Nephron progenitor cell (in vitro differentiated cells): ENCODE results near the gene RTP5.

Source experiments
- DNase-seq: peaks from one replicate; pipeline ENCODE4 v3.0.0; 2021
- H3K27ac Mint-ChIP-seq: 2 replicates; pipeline ENCODE4 v1.8.0; 2021; ENCODE audit warnings: mild to moderate bottlenecking, moderate library complexity, mixed read lengths
- H3K27me3 Mint-ChIP-seq: 2 replicates; pipeline ENCODE4 v1.8.0; 2021; ENCODE audit warnings: mild to moderate bottlenecking, low read depth, mixed read lengths; ENCODE audit not compliant: poor library complexity
- H3K36me3 Mint-ChIP-seq: 2 replicates; pipeline ENCODE4 v1.8.0; 2021; ENCODE audit warnings: low read depth, mixed read lengths
- H3K4me1 Mint-ChIP-seq: 2 replicates; pipeline ENCODE4 v1.8.0; 2021; ENCODE audit warnings: mixed read lengths
- H3K4me3 Mint-ChIP-seq: 2 replicates; pipeline ENCODE4 v1.8.0; 2021; ENCODE audit warnings: mild to moderate bottlenecking, moderate library complexity, mixed read lengths
- H3K9me3 Mint-ChIP-seq: 2 replicates; pipeline ENCODE4 v1.8.0; 2021; ENCODE audit warnings: mild to moderate bottlenecking, moderate library complexity, mixed read lengths
- CTCF ChIP-seq: fragments of 200-600 bp; sonication (generic); IDR thresholded peaks from 2 replicates; pipeline ENCODE4 v1.5.0; 2021; ENCODE audit warnings: antibody characterized with exemption

Gene RTP5

GRCh38 chr2:241865416-241865956 is 4.0 kb upstream of the RTP5 start:
- Mint-ChIP-seq H3K4me3 (no peak overlapping the region), H3K36me3 (no peaks in the 10 kb centered on the region), H3K4me1 (peaks cover 37% of the 10 kb centered on the region), H3K9me3 (peaks cover 3% of the 10 kb centered on the region), H3K27ac (peak overlapping the region; percentile 10), H3K27me3 (peaks cover 23% of the 10 kb centered on the region)
- TF ChIP-seq CTCF, result no peak
- no peak for DNase-seq

- peak; percentile 73 for DNase-seq
- peaks cover 3% of the 10 kb centered on the region for H3K9me3 Mint-ChIP-seq
- H3K4me1 Mint-ChIP-seq, result peaks cover 38% of the 10 kb centered on the region
- peaks cover 23% of the 10 kb centered on the region for H3K27me3 Mint-ChIP-seq
- no peak overlapping the region for H3K4me3 Mint-ChIP-seq
- no peak overlapping the region for H3K27ac Mint-ChIP-seq
- H3K36me3 Mint-ChIP-seq, result no peaks in the 10 kb centered on the region
- no peak for TF ChIP-seq CTCF
These were observed 3.4 kb upstream of the RTP5 start for GRCh38 chr2:241865957-241866789.

GRCh38 chr2:241866790-241867645 is 2.5 kb upstream of the RTP5 start:
- TF ChIP-seq CTCF, result no peak
- H3K9me3 Mint-ChIP-seq, result peaks cover 3% of the 10 kb centered on the region
- no peak overlapping the region for H3K27ac Mint-ChIP-seq
- no peaks in the 10 kb centered on the region for H3K36me3 Mint-ChIP-seq
- H3K4me3 Mint-ChIP-seq, result no peak overlapping the region
- no peak for DNase-seq
- H3K4me1 Mint-ChIP-seq, result peaks cover 32% of the 10 kb centered on the region
- H3K27me3 Mint-ChIP-seq, result peaks cover 23% of the 10 kb centered on the region

GRCh38 chr2:241867776-241868420 is 1.6 kb upstream of the RTP5 start:
- H3K4me1 Mint-ChIP-seq, result peaks cover 27% of the 10 kb centered on the region
- H3K4me3 Mint-ChIP-seq, result no peak overlapping the region
- no peak for DNase-seq
- H3K27me3 Mint-ChIP-seq, result peaks cover 23% of the 10 kb centered on the region
- no peaks in the 10 kb centered on the region for H3K36me3 Mint-ChIP-seq
- no peak for TF ChIP-seq CTCF
- no peak overlapping the region for H3K27ac Mint-ChIP-seq
- H3K9me3 Mint-ChIP-seq, result peaks cover 5% of the 10 kb centered on the region

GRCh38 chr2:241868661-241869081 is 858 bp upstream of the RTP5 start:
- no peak for TF ChIP-seq CTCF
- H3K27me3 Mint-ChIP-seq, result peaks cover 23% of the 10 kb centered on the region
- H3K4me1 Mint-ChIP-seq, result peaks cover 27% of the 10 kb centered on the region
- DNase-seq, result no peak
- H3K4me3 Mint-ChIP-seq, result no peak overlapping the region
- no peak overlapping the region for H3K27ac Mint-ChIP-seq
- H3K9me3 Mint-ChIP-seq, result peaks cover 11% of the 10 kb centered on the region
- H3K36me3 Mint-ChIP-seq, result no peaks in the 10 kb centered on the region
